ENCODE measurements around the gene SPTBN4. TPM values are rescaled to one million over a fixed set of nuclear protein-coding genes. Genes with fewer than 3 reads are reported as not detected.
A peak's percentile ranks its signal among the peaks of the same experiment; 100 is the strongest.

SPTBN4 gene
- polyA plus RNA-seq, 1 donor = 3.4 TPM

GRCh38 chr19:40576585-40577451 is 110.0 kb downstream of the SPTBN4 start, which contains the start of gene SHKBP1:
Gene SHKBP1 (plus strand): TSS chr19:40576873. CDS start chr19:40576900, 27 bp downstream.
- peak; percentile 93 to 94 for DNase-seq
- Histone ChIP-seq H3K9me3 (ENCODE audit: control insufficient read depth, low read depth, low read length) (no peaks in the 10 kb centered on the region), H3K27ac (ENCODE audit: low read length) (no peak within 1 kb of the TSS), H3K4me3 (ENCODE audit: low read length) (peak within 1 kb of the TSS; percentile 77), H3K4me1 (ENCODE audit: control insufficient read depth, insufficient read depth, low read length) (peaks cover 12% of the 10 kb centered on the region), H3K36me3 (ENCODE audit: control insufficient read depth, insufficient read depth, low read length) (peaks cover 16% of the 10 kb centered on the region), H3K27me3 (ENCODE audit: control insufficient read depth, insufficient read depth, low read length) (peaks cover 6% of the 10 kb centered on the region)
- no CpG with 5 or more reads among the region's 55 CpGs for WGBS (ENCODE audit: insufficient coverage, low lambda C conversion rate)

DNA sequence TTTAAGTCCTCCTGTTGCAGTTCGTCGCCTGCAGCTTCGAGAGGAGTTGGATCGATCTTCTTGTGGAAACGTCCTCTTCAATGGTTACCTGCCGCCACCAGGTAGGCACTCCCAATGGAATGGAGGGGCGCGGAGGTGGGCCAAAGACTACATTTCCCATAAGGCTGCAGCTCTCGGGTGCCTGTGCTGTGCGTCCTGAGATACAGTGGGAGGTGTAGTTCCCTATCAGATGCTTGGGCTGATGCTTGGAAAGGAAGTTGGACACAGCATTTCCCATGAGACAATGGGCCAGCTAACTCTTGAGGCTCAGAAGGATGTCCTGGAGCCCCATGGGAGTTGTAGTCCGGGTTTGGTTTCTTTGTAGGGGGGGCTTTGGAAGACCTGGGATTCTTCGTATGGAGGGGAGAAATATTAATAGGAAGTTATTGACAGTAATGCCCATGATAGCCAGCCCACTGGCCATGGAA is 111.7 kb downstream of the SPTBN4 start:
- H3K27ac ChIP-seq (ENCODE audit: low read length) = no peak overlapping the region
- no peak overlapping the region for H3K4me3 ChIP-seq (ENCODE audit: low read length)
- H3K36me3 ChIP-seq (ENCODE audit: control insufficient read depth, insufficient read depth, low read length) = peaks cover 28% of the 10 kb centered on the region
- no peaks in the 10 kb centered on the region for H3K9me3 ChIP-seq (ENCODE audit: control insufficient read depth, low read depth, low read length)
- H3K27me3 ChIP-seq (ENCODE audit: control insufficient read depth, insufficient read depth, low read length) = peaks cover 6% of the 10 kb centered on the region
- peaks cover 12% of the 10 kb centered on the region for H3K4me1 ChIP-seq (ENCODE audit: control insufficient read depth, insufficient read depth, low read length)
- WGBS (ENCODE audit: insufficient coverage, low lambda C conversion rate) = 40% methylated on average over 1 of the region's 12 CpGs
- peak in 1 of 2 donors; percentile 20 for DNase-seq

DNA sequence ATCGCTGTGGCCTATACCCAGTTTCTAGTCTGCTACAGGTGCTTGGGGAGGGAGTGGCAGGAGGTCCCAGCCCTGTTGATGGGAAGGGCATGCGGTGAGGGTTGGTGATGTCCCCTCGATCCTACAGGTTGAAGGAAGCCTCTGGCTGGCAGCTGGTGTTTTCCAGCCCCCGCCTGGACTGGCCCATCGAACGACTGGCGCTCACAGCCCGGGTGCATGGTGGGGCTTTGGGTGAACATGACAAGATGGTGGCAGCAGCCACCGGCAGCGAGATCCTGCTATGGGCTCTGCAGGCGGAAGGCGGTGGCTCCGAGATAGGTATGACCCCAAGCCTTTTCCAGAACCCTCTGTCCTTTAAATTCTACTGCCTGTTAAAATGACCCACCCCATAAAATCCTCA is 113.8 kb downstream of the SPTBN4 start:
- no peak overlapping the region for H3K27ac ChIP-seq (ENCODE audit: low read length)

GRCh38 chr19:40581531-40581930 is 114.7 kb downstream of the SPTBN4 start:
- H3K27me3 ChIP-seq (ENCODE audit: control insufficient read depth, insufficient read depth, low read length) = no peaks in the 10 kb centered on the region
- no peak overlapping the region for H3K4me3 ChIP-seq (ENCODE audit: low read length)
- H3K4me1 ChIP-seq (ENCODE audit: control insufficient read depth, insufficient read depth, low read length) = peaks cover 6% of the 10 kb centered on the region
- H3K27ac ChIP-seq (ENCODE audit: low read length) = no peak overlapping the region
- WGBS (ENCODE audit: insufficient coverage, low lambda C conversion rate) = no CpG with 5 or more reads among the region's 5 CpGs
- H3K9me3 ChIP-seq (ENCODE audit: control insufficient read depth, low read depth, low read length) = no peaks in the 10 kb centered on the region
- DNase-seq = no peak
- peaks cover 29% of the 10 kb centered on the region for H3K36me3 ChIP-seq (ENCODE audit: control insufficient read depth, insufficient read depth, low read length)

More for the DNA sequence above, 113.8 kb downstream of the SPTBN4 start:
- no peaks in the 10 kb centered on the region for H3K9me3 ChIP-seq (ENCODE audit: control insufficient read depth, low read depth, low read length)
- peaks cover 12% of the 10 kb centered on the region for H3K4me1 ChIP-seq (ENCODE audit: control insufficient read depth, insufficient read depth, low read length)
- DNase-seq = no peak
- no CpG with 5 or more reads among the region's 13 CpGs for WGBS (ENCODE audit: insufficient coverage, low lambda C conversion rate)
- peaks cover 28% of the 10 kb centered on the region for H3K36me3 ChIP-seq (ENCODE audit: control insufficient read depth, insufficient read depth, low read length)
- H3K27me3 ChIP-seq (ENCODE audit: control insufficient read depth, insufficient read depth, low read length) = peaks cover 5% of the 10 kb centered on the region
- H3K4me3 ChIP-seq (ENCODE audit: low read length) = no peak overlapping the region

- WGBS (ENCODE audit: insufficient coverage, low lambda C conversion rate) = 100% methylated on average over 1 of the region's 2 CpGs
- Histone ChIP-seq H3K36me3 (ENCODE audit: control insufficient read depth, insufficient read depth, low read length) (peaks cover 35% of the 10 kb centered on the region), H3K4me1 (ENCODE audit: control insufficient read depth, insufficient read depth, low read length) (peaks cover 2% of the 10 kb centered on the region)
Measured at GRCh38 chr19:40582467-40582866, 115.7 kb downstream of the SPTBN4 start.

DNA sequence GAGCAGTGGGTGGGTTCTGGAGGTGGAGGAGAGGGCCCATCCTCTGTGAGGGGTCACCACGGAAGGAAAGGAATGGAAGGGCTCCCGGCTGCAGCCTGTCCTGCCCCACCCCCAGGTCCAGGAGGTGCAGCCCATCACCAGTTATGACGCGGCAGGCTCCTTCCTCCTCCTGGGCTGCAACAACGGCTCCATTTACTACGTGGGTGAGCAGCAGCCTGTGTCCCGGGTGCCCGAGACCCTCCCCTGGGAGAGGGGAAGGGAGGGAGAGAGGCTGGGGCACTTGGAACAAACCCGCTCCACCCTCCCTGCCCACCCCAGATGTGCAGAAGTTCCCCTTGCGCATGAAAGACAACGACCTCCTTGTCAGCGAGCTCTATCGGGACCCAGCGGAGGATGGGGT is 116.5 kb downstream of the SPTBN4 start:
- no peaks in the 10 kb centered on the region for H3K27me3 ChIP-seq (ENCODE audit: control insufficient read depth, insufficient read depth, low read length)
- no CpG with 5 or more reads among the region's 14 CpGs for WGBS (ENCODE audit: insufficient coverage, low lambda C conversion rate)
- no peak for DNase-seq
- H3K4me3 ChIP-seq (ENCODE audit: low read length) = no peak overlapping the region
- no peak overlapping the region for H3K27ac ChIP-seq (ENCODE audit: low read length)
- no peaks in the 10 kb centered on the region for H3K9me3 ChIP-seq (ENCODE audit: control insufficient read depth, low read depth, low read length)
- H3K36me3 ChIP-seq (ENCODE audit: control insufficient read depth, insufficient read depth, low read length) = peaks cover 33% of the 10 kb centered on the region
- H3K4me1 ChIP-seq (ENCODE audit: control insufficient read depth, insufficient read depth, low read length) = no peaks in the 10 kb centered on the region

More at GRCh38 chr19:40582467-40582866, 115.7 kb downstream of the SPTBN4 start:
- no peaks in the 10 kb centered on the region for H3K9me3 ChIP-seq (ENCODE audit: control insufficient read depth, low read depth, low read length)
- DNase-seq = no peak
- H3K27me3 ChIP-seq (ENCODE audit: control insufficient read depth, insufficient read depth, low read length) = no peaks in the 10 kb centered on the region
- H3K4me3 ChIP-seq (ENCODE audit: low read length) = no peak overlapping the region
- H3K27ac ChIP-seq (ENCODE audit: low read length) = no peak overlapping the region

DNA sequence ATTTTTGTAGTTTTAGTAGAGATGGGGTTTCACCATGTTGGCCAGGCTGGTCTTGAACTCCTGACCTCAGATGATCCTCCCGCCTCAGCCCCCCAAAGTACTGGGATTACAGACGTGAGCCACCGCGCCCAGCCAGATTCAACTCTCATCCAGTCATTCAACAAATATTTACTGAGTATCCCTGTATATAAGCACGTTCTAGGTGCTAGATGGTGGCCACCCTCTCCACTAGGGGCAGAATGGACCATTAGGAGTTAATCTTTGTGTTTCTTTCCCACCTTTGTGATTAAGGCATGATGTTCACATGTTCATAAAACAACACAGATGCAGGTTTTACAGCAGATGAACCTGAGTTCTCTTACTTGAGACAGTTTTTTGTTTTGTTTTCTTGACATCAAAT is 117.2 kb downstream of the SPTBN4 start:
- Histone ChIP-seq H3K27ac (ENCODE audit: low read length) (no peak overlapping the region), H3K4me3 (ENCODE audit: low read length) (no peak overlapping the region), H3K27me3 (ENCODE audit: control insufficient read depth, insufficient read depth, low read length) (no peaks in the 10 kb centered on the region), H3K36me3 (ENCODE audit: control insufficient read depth, insufficient read depth, low read length) (peaks cover 31% of the 10 kb centered on the region), H3K9me3 (ENCODE audit: control insufficient read depth, low read depth, low read length) (no peaks in the 10 kb centered on the region), H3K4me1 (ENCODE audit: control insufficient read depth, insufficient read depth, low read length) (no peaks in the 10 kb centered on the region)
- WGBS (ENCODE audit: insufficient coverage, low lambda C conversion rate) = no CpG with 5 or more reads among the region's 5 CpGs
- DNase-seq = no peak

- H3K27ac ChIP-seq (ENCODE audit: low read length) = no peak overlapping the region
- H3K27me3 ChIP-seq (ENCODE audit: control insufficient read depth, insufficient read depth, low read length) = no peaks in the 10 kb centered on the region
- WGBS (ENCODE audit: insufficient coverage, low lambda C conversion rate) = 85% methylated on average over 5 of the region's 11 CpGs
- no peak for DNase-seq
- peaks cover 26% of the 10 kb centered on the region for H3K36me3 ChIP-seq (ENCODE audit: control insufficient read depth, insufficient read depth, low read length)
- no peak overlapping the region for H3K4me3 ChIP-seq (ENCODE audit: low read length)
- no peaks in the 10 kb centered on the region for H3K9me3 ChIP-seq (ENCODE audit: control insufficient read depth, low read depth, low read length)
- H3K4me1 ChIP-seq (ENCODE audit: control insufficient read depth, insufficient read depth, low read length) = no peaks in the 10 kb centered on the region
Measured at GRCh38 chr19:40585241-40585981, 118.6 kb downstream of the SPTBN4 start.

- WGBS (ENCODE audit: insufficient coverage, low lambda C conversion rate) = 100% methylated on average over 2 of the region's 2 CpGs
- no peaks in the 10 kb centered on the region for H3K9me3 ChIP-seq (ENCODE audit: control insufficient read depth, low read depth, low read length)
- no peak for DNase-seq
- H3K4me1 ChIP-seq (ENCODE audit: control insufficient read depth, insufficient read depth, low read length) = no peaks in the 10 kb centered on the region
- H3K4me3 ChIP-seq (ENCODE audit: low read length) = no peak overlapping the region
- no peak overlapping the region for H3K27ac ChIP-seq (ENCODE audit: low read length)
- H3K36me3 ChIP-seq (ENCODE audit: control insufficient read depth, insufficient read depth, low read length) = peaks cover 20% of the 10 kb centered on the region
- H3K27me3 ChIP-seq (ENCODE audit: control insufficient read depth, insufficient read depth, low read length) = no peaks in the 10 kb centered on the region
Measured at GRCh38 chr19:40585982-40586422, 119.2 kb downstream of the SPTBN4 start.

DNA sequence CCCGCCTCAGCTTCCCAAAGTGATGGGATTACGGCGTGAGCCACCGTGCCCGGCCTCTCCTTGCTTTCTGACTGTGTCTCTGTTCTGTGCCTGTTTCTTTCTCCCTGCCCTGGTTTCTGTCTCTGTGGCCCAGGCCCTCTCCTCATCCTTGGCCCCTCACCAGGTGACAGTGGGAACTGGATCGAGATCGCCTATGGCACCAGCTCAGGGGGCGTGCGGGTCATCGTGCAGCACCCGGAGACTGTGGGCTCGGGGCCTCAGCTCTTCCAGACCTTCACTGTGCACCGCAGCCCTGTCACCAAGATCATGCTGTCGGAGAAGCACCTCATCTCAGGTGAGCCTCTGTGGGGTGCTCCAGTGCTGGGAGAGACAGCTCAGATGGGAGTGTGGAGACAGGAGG is 119.8 kb downstream of the SPTBN4 start:
- no peaks in the 10 kb centered on the region for H3K27me3 ChIP-seq (ENCODE audit: control insufficient read depth, insufficient read depth, low read length)
- no peak for DNase-seq
- H3K4me1 ChIP-seq (ENCODE audit: control insufficient read depth, insufficient read depth, low read length) = no peaks in the 10 kb centered on the region
- H3K27ac ChIP-seq (ENCODE audit: low read length) = no peak overlapping the region
- WGBS (ENCODE audit: insufficient coverage, low lambda C conversion rate) = no CpG with 5 or more reads among the region's 14 CpGs
- H3K9me3 ChIP-seq (ENCODE audit: control insufficient read depth, low read depth, low read length) = no peaks in the 10 kb centered on the region
- H3K4me3 ChIP-seq (ENCODE audit: low read length) = no peak overlapping the region
- H3K36me3 ChIP-seq (ENCODE audit: control insufficient read depth, insufficient read depth, low read length) = peaks cover 19% of the 10 kb centered on the region

Data from large intestine (tissue), 3 donors.